ENCODE measurements around the gene MACROD1. TPM values are rescaled to one million over a fixed set of nuclear protein-coding genes. Genes with fewer than 3 reads are reported as not detected.

The MACROD1 gene
- total and polyA plus RNA-seq, 12 donors, result 77.6 to 497 (median 115) TPM

GRCh38 chr11:64077607-64078006, 88.3 kb downstream of the MACROD1 start:
- ATAC-seq (peak in 1 of 8 donors; percentile 5), DNase-seq (no peak)
- Histone ChIP-seq H3K4me3 (no peak overlapping the region), H3K4me1 (peaks cover 3 to 48% (median 29%) of the 10 kb centered on the region in 9 donors), H3K27ac (no peak overlapping the region), H3K9me3 (no peaks in the 10 kb centered on the region), H3K27me3 (no peaks in the 10 kb centered on the region), H3K36me3 (no peaks in the 10 kb centered on the region)
- no peak for TF ChIP-seq CTCF (IDR thresholded peaks at IDR 0.05)
- intact Hi-C loops (cut with DNase I), result no loop called here
- 86 to 88% methylated on average over 12 of the region's 12 CpGs for WGBS, 2 donors

- peak in 6 of 8 donors; percentile 18 to 65 (median 50) for ATAC-seq
- Histone ChIP-seq H3K27me3 (no peaks in the 10 kb centered on the region), H3K36me3 (no peaks in the 10 kb centered on the region), H3K4me3 (no peak overlapping the region), H3K27ac (no peak overlapping the region), H3K4me1 (peaks cover 7 to 56% (median 36%) of the 10 kb centered on the region in 9 donors), H3K9me3 (no peaks in the 10 kb centered on the region)
- no peak for DNase-seq
- intact Hi-C loops (cut with DNase I), result no loop called here
- TF ChIP-seq CTCF (IDR thresholded peaks at IDR 0.05), result no peak
- 53 to 59% methylated on average over 8 of the region's 8 CpGs for WGBS, 2 donors
Observed at GRCh38 chr11:64076758-64077157, 89.2 kb downstream of the MACROD1 start.

- H3K27ac ChIP-seq, result no peak overlapping the region
- no peaks in the 10 kb centered on the region for H3K36me3 ChIP-seq
- no peak overlapping the region for H3K4me3 ChIP-seq
- no peak for TF ChIP-seq CTCF (IDR thresholded peaks at IDR 0.05)
- H3K9me3 ChIP-seq, result no peaks in the 10 kb centered on the region
- no peak for ATAC-seq
- intact Hi-C loops (cut with DNase I), result no loop called here
- H3K27me3 ChIP-seq, result no peaks in the 10 kb centered on the region
- peaks cover 7 to 68% (median 36%) of the 10 kb centered on the region in 9 donors for H3K4me1 ChIP-seq
- WGBS, 2 donors, result 78 to 79% methylated on average over 10 of the region's 10 CpGs
- DNase-seq, result no peak
Observed at GRCh38 chr11:64074239-64074638, 91.7 kb downstream of the MACROD1 start.

GRCh38 chr11:64073542-64073941, 92.4 kb downstream of the MACROD1 start:
- Histone ChIP-seq H3K4me3 (no peak overlapping the region), H3K9me3 (no peaks in the 10 kb centered on the region), H3K4me1 (peaks cover 7 to 64% (median 34%) of the 10 kb centered on the region in 9 donors), H3K36me3 (no peaks in the 10 kb centered on the region), H3K27me3 (no peaks in the 10 kb centered on the region), H3K27ac (no peak overlapping the region)
- intact Hi-C loops (cut with DNase I), result loop anchor here in 1 of 10 donors (2.0 kb wide), 1 partner anchor 65 kb away; no protein-coding TSS in a partner anchor
- DNase-seq (no peak), ATAC-seq (no peak)
- TF ChIP-seq CTCF (IDR thresholded peaks at IDR 0.05), result no peak
- WGBS, 2 donors, result 82 to 84% methylated on average over 13 of the region's 13 CpGs
